ENCODE measurements around the gene GPR55. TPM values are rescaled to one million over a fixed set of nuclear protein-coding genes. Genes with fewer than 3 reads are reported as not detected.
"Not testable (repeated sequence)": the region's sequence is repeated elsewhere in the genome, so short reads cannot be mapped to it uniquely, and the experiment has no call there.

The GPR55 gene
- total RNA-seq, 2 donors from 2014 or later, result not detected

DNA sequence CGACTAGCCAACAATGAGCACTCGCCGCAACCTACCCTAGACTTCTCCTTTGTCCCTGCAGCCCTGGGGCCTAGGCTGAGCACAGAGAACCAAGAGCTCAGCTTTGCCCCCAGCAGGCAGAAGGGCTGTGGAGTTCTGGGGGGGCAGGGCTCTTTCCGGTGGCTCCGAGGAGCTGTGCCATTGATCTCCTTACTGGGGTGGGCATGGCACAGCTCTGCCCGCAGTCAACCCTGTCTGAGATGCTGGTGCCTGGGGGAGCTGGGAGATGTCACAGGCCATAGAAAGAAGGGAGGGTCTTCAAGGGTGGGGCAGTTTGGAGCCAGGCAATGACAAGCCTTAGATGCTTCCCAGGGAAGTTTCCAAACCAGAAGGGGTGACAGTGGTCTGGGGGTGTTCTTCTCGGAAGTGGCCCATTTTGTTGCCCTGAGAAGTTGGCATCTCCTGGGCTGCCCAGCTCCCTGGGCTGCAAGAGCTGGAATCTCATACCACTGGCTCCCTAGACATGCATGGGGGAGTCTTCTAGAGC, 14.1 kb upstream of the GPR55 start:
- no peak overlapping the region for H3K27ac ChIP-seq
- no peak for DNase-seq
- ATAC-seq, result no peak
- no peak for TF ChIP-seq POLR2A (IDR thresholded peaks at IDR 0.05)
- TF ChIP-seq, protein P1, sequence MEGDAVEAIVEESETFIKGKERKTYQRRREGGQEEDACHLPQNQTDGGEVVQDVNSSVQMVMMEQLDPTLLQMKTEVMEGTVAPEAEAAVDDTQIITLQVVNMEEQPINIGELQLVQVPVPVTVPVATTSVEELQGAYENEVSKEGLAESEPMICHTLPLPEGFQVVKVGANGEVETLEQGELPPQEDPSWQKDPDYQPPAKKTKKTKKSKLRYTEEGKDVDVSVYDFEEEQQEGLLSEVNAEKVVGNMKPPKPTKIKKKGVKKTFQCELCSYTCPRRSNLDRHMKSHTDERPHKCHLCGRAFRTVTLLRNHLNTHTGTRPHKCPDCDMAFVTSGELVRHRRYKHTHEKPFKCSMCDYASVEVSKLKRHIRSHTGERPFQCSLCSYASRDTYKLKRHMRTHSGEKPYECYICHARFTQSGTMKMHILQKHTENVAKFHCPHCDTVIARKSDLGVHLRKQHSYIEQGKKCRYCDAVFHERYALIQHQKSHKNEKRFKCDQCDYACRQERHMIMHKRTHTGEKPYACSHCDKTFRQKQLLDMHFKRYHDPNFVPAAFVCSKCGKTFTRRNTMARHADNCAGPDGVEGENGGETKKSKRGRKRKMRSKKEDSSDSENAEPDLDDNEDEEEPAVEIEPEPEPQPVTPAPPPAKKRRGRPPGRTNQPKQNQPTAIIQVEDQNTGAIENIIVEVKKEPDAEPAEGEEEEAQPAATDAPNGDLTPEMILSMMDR (IDR thresholded peaks at IDR 0.05), result no peak
- 81 to 88% methylated on average over 2 to 7 of the region's 7 CpGs for WGBS, 2 donors
- H3K27me3 ChIP-seq, result no peaks in the 10 kb centered on the region
- no peaks in the 10 kb centered on the region for H3K4me1 ChIP-seq
- H3K9me3 ChIP-seq, result no peaks in the 10 kb centered on the region
- no peak overlapping the region for H3K4me3 ChIP-seq
- intact Hi-C loops (cut with DNase I), result no loop called here
- H3K36me3 ChIP-seq (replicated peaks in 1 of 2; ENCODE audit: insufficient read depth in 1 of 2, low read depth in 2 of 2), result no peaks in the 10 kb centered on the region

DNA sequence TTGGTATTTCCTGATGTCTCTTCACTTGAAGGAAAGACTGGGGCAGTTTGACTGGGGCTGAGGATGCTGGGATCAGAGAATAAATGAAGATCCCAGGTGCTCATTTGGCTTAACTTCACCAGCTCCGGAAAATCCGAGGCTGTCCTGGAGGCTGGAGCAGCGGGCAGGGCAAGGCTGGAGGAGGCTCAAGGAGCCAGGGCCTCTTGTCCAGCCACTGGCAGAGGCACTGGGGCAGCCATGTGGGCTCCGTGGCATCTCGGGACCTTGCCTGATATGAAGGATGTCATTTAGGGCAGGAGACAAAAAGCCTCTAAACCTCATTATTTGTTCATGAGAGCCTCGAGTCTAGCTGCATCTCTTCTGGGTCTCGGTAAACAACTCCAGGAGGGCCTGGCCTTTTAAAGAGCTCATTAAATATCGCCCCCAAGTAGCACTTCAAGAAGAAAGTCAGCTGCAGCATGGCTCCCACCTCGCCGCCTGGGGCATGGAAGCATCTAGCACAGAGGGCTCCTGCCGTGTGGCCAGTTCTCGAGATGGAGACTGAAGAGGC, 13.5 kb upstream of the GPR55 start:
- Histone ChIP-seq H3K36me3 (replicated peaks in 1 of 2; ENCODE audit: insufficient read depth in 1 of 2, low read depth in 2 of 2) (no peaks in the 10 kb centered on the region), H3K4me1 (no peaks in the 10 kb centered on the region), H3K27ac (no peak overlapping the region), H3K27me3 (no peaks in the 10 kb centered on the region), H3K9me3 (no peaks in the 10 kb centered on the region), H3K4me3 (no peak overlapping the region)
- DNase-seq, result no peak
- no peak for ATAC-seq
- 68 to 79% methylated on average over 10 to 12 of the region's 12 CpGs for WGBS, 2 donors
- no peak for TF ChIP-seq POLR2A (IDR thresholded peaks at IDR 0.05)
- TF ChIP-seq, protein P1 (IDR thresholded peaks at IDR 0.05), result no peak
- intact Hi-C loops (cut with DNase I), result no loop called here

DNA sequence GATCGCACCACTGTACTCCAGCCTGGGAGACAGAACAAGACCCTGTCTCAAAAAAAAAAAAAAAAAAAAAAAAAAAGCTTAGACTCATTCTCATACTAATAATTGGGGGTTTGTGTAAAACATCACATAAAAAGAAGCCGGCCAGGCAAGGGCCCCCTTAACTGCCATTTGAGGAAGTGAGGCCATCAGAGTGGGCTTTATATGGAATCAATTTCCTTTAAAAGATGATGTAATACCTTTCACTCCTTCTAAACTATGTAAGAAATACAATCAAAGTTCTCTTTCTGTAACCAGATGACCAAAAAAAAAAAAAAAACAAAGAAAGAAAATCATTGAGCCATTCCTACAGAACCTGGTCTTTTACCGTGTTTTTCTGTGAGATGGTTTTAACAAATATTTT, 13.1 kb upstream of the GPR55 start:
- DNase-seq (no peak), ATAC-seq (no peak)
- Histone ChIP-seq H3K36me3 (replicated peaks in 1 of 2; ENCODE audit: insufficient read depth in 1 of 2, low read depth in 2 of 2) (no peaks in the 10 kb centered on the region), H3K4me3 (no peak overlapping the region), H3K27me3 (no peaks in the 10 kb centered on the region), H3K9me3 (no peaks in the 10 kb centered on the region), H3K4me1 (no peaks in the 10 kb centered on the region), H3K27ac (no peak overlapping the region)
- intact Hi-C loops (cut with DNase I), result no loop called here
- TF ChIP-seq POLR2A (IDR thresholded peaks at IDR 0.05), result no peak
- TF ChIP-seq, protein P1 (IDR thresholded peaks at IDR 0.05), result no peak
- 81 to 91% methylated on average over 3 of the region's 3 CpGs for WGBS, 2 donors

DNA sequence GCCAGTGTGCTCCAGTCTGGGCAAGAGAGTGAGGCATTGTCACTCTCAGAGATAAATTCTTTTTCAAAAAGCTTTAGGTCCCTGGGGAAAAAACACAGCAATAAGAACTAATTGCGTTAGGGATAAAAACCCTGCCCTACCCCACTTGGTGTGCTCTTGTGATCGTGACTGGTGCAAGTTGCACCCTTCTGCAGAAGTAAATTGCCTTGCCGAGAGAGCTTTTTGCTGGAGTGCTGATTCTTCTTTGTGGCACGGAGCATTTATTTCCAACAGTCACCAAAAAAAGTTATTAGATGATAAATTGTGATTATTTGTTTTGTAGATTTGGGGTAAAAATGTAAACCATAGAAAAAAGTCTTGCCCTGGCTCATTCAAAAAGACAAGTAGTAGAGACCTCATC, 12.3 kb upstream of the GPR55 start:
- intact Hi-C loops (cut with DNase I), result no loop called here
- ATAC-seq (no peak), DNase-seq (no peak)
- H3K36me3 ChIP-seq (replicated peaks in 1 of 2; ENCODE audit: insufficient read depth in 1 of 2, low read depth in 2 of 2), result no peaks in the 10 kb centered on the region
- no peaks in the 10 kb centered on the region for H3K9me3 ChIP-seq
- no peaks in the 10 kb centered on the region for H3K27me3 ChIP-seq
- H3K4me1 ChIP-seq, result no peaks in the 10 kb centered on the region
- no peak overlapping the region for H3K4me3 ChIP-seq
- TF ChIP-seq, protein P1 (IDR thresholded peaks at IDR 0.05), result no peak
- TF ChIP-seq POLR2A (IDR thresholded peaks at IDR 0.05), result no peak
- no peak overlapping the region for H3K27ac ChIP-seq
- WGBS, 2 donors, result 71 to 84% methylated on average over 4 of the region's 4 CpGs

DNA sequence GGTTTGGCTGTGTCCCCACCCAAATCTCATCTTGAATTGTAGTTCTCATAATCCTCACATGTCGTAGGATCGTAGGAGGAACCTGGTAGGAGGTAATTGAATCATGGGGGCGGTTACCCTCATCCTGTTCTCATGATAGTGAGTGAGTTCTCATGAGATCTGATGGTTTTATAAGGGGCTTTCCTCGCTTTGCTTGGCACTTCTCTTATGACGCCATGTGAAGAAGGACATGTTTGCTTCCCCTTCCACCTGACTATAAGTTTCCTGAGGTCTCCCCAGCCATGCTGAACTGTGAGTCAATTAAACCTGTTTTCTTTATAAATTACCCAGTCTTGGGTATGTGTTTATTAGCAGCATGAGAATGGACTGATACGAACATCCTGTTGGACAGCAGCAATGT, 11.2 kb upstream of the GPR55 start:
- H3K4me3 ChIP-seq; DNase-seq; intact Hi-C loops (cut with DNase I); H3K36me3 ChIP-seq (replicated peaks in 1 of 2; ENCODE audit: insufficient read depth in 1 of 2, low read depth in 2 of 2); H3K27ac ChIP-seq; ATAC-seq; H3K4me1 ChIP-seq; H3K27me3 ChIP-seq; H3K9me3 ChIP-seq: not testable (repeated sequence)
- WGBS, 2 donors, result 74 to 75% methylated on average over 6 of the region's 6 CpGs
